NCI-H1436 (cell line): ENCODE results near the gene TMEM120A.
"Not testable (repeated sequence)": the region's sequence is repeated elsewhere in the genome, so short reads cannot be mapped to it uniquely, and the experiment has no call there.

Experiments used
- DNase-seq: peaks from one replicate; lab custom pipeline; 2025; lab: John Stamatoyannopoulos, UW

TMEM120A gene

GRCh38 chr7:75994388-75995051 is at the start of gene TMEM120A:
TSS of gene TMEM120A (minus strand) at chr7:75994595. CDS start at chr7:75994570, 25 bp downstream.
- peak; percentile 85 for DNase-seq

- DNase-seq: no peak
Measured at GRCh38 chr7:76040126-76040525, 45.7 kb upstream of the TMEM120A start.

- DNase-seq: no peak
Measured at GRCh38 chr7:76037310-76037709, 42.9 kb upstream of the TMEM120A start.

GRCh38 chr7:76031964-76032363 is 37.6 kb upstream of the TMEM120A start:
- DNase-seq: no peak

- not testable (repeated sequence) for DNase-seq
Measured at GRCh38 chr7:76029682-76030081, 35.3 kb upstream of the TMEM120A start.

- DNase-seq: no peak
Measured at GRCh38 chr7:76023002-76023401, 28.6 kb upstream of the TMEM120A start.

- DNase-seq: no peak
Measured at GRCh38 chr7:76022026-76022780, 27.8 kb upstream of the TMEM120A start.

GRCh38 chr7:76020031-76020714 is 25.8 kb upstream of the TMEM120A start:
- DNase-seq: peak; percentile 60

GRCh38 chr7:76018520-76018919 is 24.1 kb upstream of the TMEM120A start:
- DNase-seq: not testable (repeated sequence)

- DNase-seq: no peak
Measured at GRCh38 chr7:76016191-76016947, 22.0 kb upstream of the TMEM120A start.

GRCh38 chr7:76011442-76011861 is 17.1 kb upstream of the TMEM120A start:
- no peak for DNase-seq

- no peak for DNase-seq
Measured at GRCh38 chr7:76009672-76010600, 15.5 kb upstream of the TMEM120A start.

- DNase-seq: no peak
Measured at GRCh38 chr7:76008156-76008687, 13.8 kb upstream of the TMEM120A start.

- not testable (repeated sequence) for DNase-seq
Measured at GRCh38 chr7:76005004-76005403, 10.6 kb upstream of the TMEM120A start.

GRCh38 chr7:76003351-76003750 is 9.0 kb upstream of the TMEM120A start:
- no peak for DNase-seq

- no peak for DNase-seq
Measured at GRCh38 chr7:76002822-76003221, 8.4 kb upstream of the TMEM120A start.

- no peak for DNase-seq
Measured at GRCh38 chr7:76002139-76002538, 7.7 kb upstream of the TMEM120A start.

- no peak for DNase-seq
Measured at GRCh38 chr7:76000566-76000965, 6.2 kb upstream of the TMEM120A start.

GRCh38 chr7:75998038-75998437 is 3.6 kb upstream of the TMEM120A start:
- DNase-seq: no peak

- DNase-seq: no peak
Measured at GRCh38 chr7:75996476-75996875, 2.1 kb upstream of the TMEM120A start.

GRCh38 chr7:75995996-75996395 is 1.6 kb upstream of the TMEM120A start:
- DNase-seq: no peak
